GM19438 (cell line): Measurements from ENCODE around the gene UGT1A3.
"Not testable (repeated sequence)": the region's sequence is repeated elsewhere in the genome, so short reads cannot be mapped to it uniquely, and the experiment has no call there.

ENCODE experiments used
- ATAC-seq: cut with Tn5 transposase; IDR thresholded peaks from one replicate; pipeline ENCODE4 v1.9.1; 2021; ENCODE audit warnings: low read depth; ENCODE audit not compliant: unreplicated experiment

UGT1A3 gene

GRCh38 chr2:233728723-233729301, at the start of gene UGT1A3:
Gene UGT1A3, plus strand, starts transcription at chr2:233729042. Its CDS starts 85 bp downstream, at chr2:233729127.
- no peak for ATAC-seq

GRCh38 chr2:233679196-233679595, 49.6 kb upstream of the UGT1A3 start:
- ATAC-seq = no peak

- no peak for ATAC-seq
Observed at GRCh38 chr2:233680361-233681045, 48.3 kb upstream of the UGT1A3 start.

GRCh38 chr2:233681521-233682099, 47.2 kb upstream of the UGT1A3 start, which contains the start of gene UGT1A7:
Gene UGT1A7, plus strand, starts transcription at chr2:233681901. Its CDS starts 37 bp downstream, at chr2:233681938.
- ATAC-seq = no peak

GRCh38 chr2:233684640-233685039, 44.2 kb upstream of the UGT1A3 start:
- ATAC-seq = no peak

GRCh38 chr2:233686928-233687327, 41.9 kb upstream of the UGT1A3 start:
- no peak for ATAC-seq

GRCh38 chr2:233688341-233688740, 40.5 kb upstream of the UGT1A3 start:
- no peak for ATAC-seq

GRCh38 chr2:233689031-233689430, 39.8 kb upstream of the UGT1A3 start:
- ATAC-seq = no peak

GRCh38 chr2:233689501-233689900, 39.3 kb upstream of the UGT1A3 start:
- no peak for ATAC-seq

GRCh38 chr2:233690444-233690843, 38.4 kb upstream of the UGT1A3 start:
- no peak for ATAC-seq

GRCh38 chr2:233691443-233692433, 37.1 kb upstream of the UGT1A3 start:
- no peak for ATAC-seq

GRCh38 chr2:233692648-233693047, 36.2 kb upstream of the UGT1A3 start, which contains the start of gene UGT1A6:
Gene UGT1A6, plus strand, starts transcription at chr2:233692890. Its CDS starts 115 bp downstream, at chr2:233693005.
- no peak for ATAC-seq

- no peak for ATAC-seq
Observed at GRCh38 chr2:233693963-233694362, 34.9 kb upstream of the UGT1A3 start.

GRCh38 chr2:233698740-233699139, 30.1 kb upstream of the UGT1A3 start:
- no peak for ATAC-seq

- no peak for ATAC-seq
Observed at GRCh38 chr2:233699424-233700027, 29.3 kb upstream of the UGT1A3 start.

GRCh38 chr2:233700028-233700635, 28.7 kb upstream of the UGT1A3 start:
- ATAC-seq = no peak

GRCh38 chr2:233700842-233701241, 28.0 kb upstream of the UGT1A3 start:
- not testable (repeated sequence) for ATAC-seq

GRCh38 chr2:233702238-233702637, 26.6 kb upstream of the UGT1A3 start:
- ATAC-seq = no peak

- no peak for ATAC-seq
Observed at GRCh38 chr2:233705911-233706506, 22.8 kb upstream of the UGT1A3 start.
